GM21737 (cell line): ENCODE results near the gene KCND3.

ENCODE experiments used
- ATAC-seq: cut with Tn5 transposase; IDR thresholded peaks from one replicate; pipeline ENCODE4 v1.9.1; 2021; ENCODE audit warnings: mild to moderate bottlenecking, moderate library complexity; ENCODE audit not compliant: unreplicated experiment

Gene KCND3

GRCh38 chr1:111733183-111733991 is 256.1 kb downstream of the KCND3 start:
- no peak for ATAC-seq

GRCh38 chr1:111732718-111733117 is 256.8 kb downstream of the KCND3 start:
- no peak for ATAC-seq

GRCh38 chr1:111731956-111732355 is 257.5 kb downstream of the KCND3 start:
- ATAC-seq: no peak

- ATAC-seq: no peak
These were observed 258.8 kb downstream of the KCND3 start for GRCh38 chr1:111730706-111731105.

GRCh38 chr1:111729946-111730681 is 259.4 kb downstream of the KCND3 start:
- no peak for ATAC-seq

- ATAC-seq: no peak
These were observed 260.1 kb downstream of the KCND3 start for GRCh38 chr1:111729271-111729921.

GRCh38 chr1:111727056-111727455 is 262.4 kb downstream of the KCND3 start:
- ATAC-seq: no peak

GRCh38 chr1:111725192-111725591 is 264.3 kb downstream of the KCND3 start:
- ATAC-seq: no peak

- ATAC-seq: no peak
These were observed 265.6 kb downstream of the KCND3 start for GRCh38 chr1:111723871-111724270.

- ATAC-seq: no peak
These were observed 266.2 kb downstream of the KCND3 start for GRCh38 chr1:111723091-111723806.

- no peak for ATAC-seq
These were observed 268.3 kb downstream of the KCND3 start for GRCh38 chr1:111720977-111721786.
